NCI-H510A treated with DMSO at 0.1 percent for 48 hours (cell line): ENCODE measurements around the gene C7orf57.
"Not testable (repeated sequence)": the region's sequence is repeated elsewhere in the genome, so short reads cannot be mapped to it uniquely, and the experiment has no call there.

Experiments
- DNase-seq: peaks from one replicate; lab custom pipeline; 2025; lab: John Stamatoyannopoulos, UW

Gene C7orf57

DNA sequence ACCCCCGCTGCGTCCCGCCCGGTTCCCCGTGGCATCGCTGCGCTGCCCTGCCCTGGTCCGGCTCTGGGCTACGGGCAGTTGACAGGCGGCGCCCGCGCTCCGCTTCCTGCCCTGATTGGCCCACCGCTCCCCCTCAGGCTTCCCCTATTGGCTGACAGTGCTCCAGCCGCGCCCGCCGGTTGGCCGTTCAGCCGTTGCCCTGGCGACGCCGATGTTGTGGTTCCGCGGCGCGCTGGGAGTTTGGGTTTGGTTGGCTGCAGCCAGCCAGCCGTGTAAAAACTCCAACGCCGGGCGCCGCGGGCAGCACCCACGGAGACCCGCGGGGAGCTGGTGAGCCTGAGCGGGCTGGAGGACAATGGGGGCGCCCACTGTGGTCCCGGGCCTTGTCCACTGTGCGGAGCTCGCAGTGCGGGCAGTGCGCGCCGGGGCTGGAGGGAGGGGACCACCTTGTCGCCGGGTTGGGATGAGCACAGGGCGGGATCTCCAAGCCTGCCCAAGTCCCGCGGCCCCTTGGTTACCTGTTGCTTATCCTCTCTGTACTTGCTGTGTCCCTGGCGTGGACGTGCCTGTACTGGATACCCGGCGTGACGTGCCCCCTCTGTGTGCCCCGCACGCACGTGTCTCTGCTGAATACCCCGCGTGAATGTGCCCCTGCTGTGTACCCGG lies at the start of gene C7orf57:
TSS of gene C7orf57 (plus strand) at position 243 of the 666 bp plus-strand sequence. CDS start 766 bp downstream, outside the sequence.
- peak; percentile 75 for DNase-seq

DNA sequence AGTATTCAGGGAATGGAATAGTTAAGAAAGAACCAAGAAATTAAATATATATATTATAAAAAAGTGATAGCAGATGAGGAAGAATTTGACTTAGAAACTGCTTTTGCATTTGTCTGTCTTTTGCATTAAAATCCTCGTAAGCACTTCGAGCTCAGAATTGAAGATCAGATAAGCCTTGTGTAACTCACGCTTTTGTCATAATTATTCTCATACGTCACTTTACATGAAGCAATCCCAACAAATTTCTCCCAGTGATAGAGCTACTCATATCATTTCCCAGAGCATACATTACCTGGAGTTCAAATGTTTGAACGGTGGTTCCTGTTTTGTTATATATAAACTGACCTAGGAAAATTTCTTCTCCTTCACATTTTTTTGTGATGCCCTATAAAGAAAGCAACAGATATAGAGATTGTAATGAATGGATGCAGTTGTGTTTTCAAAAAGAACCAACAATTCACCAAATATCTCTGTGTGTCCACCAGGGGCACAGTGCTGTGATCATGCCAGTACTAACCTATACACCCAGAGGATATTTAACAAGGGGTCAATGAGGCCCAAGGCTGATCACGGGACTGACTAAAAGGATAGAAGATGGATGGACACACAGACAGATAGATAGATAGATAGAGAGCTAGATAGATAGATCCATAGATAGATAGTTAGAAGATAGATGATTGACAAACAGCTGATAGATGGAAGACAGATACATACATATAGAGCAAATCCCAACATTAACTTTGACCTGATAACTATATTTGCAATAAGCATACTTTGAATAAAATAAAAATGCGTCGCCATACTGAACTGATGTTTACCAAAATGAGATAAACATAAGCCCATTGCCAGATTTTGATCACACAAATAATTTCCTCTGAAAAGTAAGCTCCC lies 46.6 kb upstream of the C7orf57 start:
- DNase-seq, result no peak

DNA sequence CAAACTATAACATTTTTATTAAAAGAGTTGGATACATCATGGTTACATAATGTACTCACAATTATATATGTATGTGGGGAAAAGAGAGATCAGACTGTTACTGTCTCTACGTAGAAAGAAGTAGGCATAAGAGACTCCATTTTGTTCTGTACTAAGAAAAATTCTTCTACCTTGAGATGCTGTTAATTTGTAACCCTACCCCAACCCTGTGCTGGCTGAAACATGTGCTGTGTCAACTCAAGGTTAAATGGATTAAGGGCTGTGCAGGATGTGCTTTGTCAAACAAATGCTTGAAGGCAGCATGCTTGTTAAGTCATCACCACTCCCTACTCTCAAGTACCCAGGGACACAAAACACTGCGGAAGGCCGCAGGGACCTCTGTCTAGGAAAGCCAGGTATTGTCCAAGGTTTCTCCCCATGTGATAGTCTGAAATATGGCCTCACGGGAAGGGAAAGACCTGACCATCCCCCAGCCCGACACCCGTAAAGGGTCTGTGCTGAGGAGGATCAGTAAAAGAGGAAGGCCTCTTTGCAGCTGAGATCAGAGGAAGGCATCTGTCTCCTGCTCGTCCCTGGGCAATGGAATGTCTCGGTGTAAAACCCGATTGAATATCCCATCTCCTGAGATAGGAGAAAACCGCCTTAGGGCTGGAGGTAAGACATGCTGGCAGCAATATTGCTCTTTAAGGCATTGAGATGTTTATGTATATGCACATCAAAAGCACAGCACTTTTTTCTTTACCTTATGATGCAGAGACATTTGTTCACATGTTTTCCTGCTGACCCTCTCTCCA lies 45.5 kb upstream of the C7orf57 start:
- DNase-seq, result not testable (repeated sequence)

DNA sequence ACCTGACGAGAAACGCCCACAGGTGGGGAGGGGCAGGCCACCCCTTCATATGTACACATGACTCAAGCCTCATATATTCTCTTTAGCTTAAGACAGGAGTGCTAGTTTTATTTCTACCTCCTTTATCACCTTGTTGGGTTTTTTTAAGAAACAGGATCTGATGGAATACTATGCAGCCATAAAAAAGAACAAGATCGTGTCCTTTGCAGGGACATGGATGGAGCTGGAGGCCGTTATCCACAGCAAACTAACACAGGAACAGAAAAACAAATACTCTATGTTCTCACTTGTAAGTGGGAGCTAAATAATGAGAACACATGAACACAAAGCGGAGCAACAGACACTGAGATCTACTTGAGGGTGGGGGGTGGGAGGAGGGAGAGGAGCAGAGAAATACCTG lies 44.8 kb upstream of the C7orf57 start:
- DNase-seq, result no peak

DNA sequence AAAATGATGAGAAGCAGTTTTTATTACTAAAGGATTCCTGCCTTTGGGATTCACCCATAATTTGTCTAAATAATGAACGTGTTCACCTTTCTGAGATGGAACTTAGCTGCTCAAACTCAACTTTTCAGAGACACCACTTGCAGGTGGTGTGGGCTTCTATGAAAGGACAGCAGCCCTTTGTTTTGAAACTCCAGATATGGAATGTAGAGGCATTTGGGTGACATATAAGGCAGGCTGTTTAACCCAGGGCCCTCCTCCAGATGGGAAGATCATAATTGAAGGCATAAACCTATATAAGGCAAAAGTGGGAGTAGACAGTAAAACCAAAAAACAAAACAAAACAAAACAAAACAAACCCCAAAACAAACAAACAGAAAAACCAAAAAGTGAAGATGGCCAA lies 44.1 kb upstream of the C7orf57 start:
- no peak for DNase-seq

DNA sequence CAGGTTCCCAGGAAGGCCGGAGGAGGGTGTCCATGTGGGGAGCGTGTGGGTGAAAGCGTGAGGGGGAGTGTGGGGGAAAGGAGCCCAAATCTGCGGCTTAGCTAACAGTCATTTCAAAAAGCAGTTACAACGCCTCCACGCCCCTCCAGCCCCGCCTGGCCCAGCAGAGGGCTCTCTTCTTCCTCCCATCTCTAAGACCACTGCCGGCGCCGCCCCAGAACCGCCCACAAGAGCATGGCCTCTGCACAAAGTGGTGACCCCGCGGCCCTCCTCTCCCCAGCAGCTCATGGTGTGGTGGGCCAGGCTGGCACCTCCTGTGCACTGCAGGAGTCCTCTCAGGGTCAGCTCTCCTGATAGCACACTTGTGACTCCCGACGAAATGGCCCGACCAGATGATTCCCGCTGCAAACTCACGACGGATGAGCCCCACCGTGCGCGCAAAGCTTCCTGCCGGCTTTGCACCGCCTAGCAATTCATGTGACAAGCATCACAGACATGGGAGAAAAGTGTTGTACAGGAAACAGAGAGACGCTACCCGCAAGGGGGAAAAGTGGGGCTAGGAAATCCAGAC lies 43.5 kb upstream of the C7orf57 start:
- peak; percentile 63 for DNase-seq

DNA sequence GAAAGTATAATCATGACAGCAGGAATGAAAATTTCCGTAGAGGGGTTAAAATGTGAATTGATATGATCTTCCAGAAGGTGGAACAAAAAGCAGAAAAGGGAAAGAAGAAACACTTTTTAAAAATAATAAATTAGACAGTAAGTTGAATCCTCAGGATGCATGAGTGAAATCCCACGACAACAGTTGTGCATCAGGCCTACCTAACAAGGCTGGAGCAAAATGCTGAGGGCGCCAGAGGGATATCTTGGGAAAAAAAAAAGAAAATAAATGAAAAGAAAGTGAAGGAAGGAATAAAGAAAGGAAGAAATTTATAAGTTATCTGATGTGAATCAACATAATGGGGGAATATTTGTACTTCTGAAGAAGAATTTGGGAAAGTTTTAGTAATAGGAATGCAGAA lies 42.9 kb upstream of the C7orf57 start:
- DNase-seq, result no peak

DNA sequence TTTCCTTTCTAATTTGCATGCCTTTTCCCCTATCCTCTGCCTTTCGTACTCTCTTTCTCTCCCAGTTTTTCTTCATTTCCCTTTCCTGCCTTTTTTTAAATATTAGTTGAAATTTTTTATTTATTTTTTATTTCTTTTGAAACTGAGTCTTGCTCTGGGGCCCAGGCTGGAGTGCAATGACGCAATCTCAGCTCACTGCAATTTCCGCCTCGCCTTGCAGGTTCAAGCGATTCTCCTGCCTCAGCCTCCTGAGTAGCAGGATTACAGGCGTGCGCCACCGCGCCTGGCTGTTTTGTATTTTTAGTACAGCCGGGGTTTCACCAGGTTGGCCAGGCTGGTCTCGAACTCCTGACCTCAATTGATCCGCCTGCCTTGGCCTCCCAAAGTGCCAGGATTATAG lies 35.9 kb upstream of the C7orf57 start:
- DNase-seq, result no peak

DNA sequence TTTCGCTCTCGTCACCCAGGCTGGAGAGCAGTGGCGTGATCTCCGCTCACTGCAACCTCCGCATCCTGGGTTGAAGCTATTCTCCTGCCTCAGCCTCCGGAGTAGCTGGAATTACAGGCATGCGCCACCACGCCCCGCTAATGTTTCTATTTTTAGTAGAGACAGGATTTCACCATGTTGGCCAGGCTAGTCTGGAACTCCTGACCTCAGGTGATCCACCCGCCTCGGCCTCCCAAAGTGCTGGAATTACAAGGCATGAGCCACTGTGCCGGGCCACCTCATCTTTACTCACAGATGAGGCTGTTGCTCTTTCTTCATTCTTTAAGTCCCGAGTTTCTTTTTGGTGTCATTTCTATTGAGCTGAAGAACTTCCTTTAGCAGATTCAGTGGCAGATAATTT lies 35.2 kb upstream of the C7orf57 start:
- DNase-seq, result not testable (repeated sequence)

DNA sequence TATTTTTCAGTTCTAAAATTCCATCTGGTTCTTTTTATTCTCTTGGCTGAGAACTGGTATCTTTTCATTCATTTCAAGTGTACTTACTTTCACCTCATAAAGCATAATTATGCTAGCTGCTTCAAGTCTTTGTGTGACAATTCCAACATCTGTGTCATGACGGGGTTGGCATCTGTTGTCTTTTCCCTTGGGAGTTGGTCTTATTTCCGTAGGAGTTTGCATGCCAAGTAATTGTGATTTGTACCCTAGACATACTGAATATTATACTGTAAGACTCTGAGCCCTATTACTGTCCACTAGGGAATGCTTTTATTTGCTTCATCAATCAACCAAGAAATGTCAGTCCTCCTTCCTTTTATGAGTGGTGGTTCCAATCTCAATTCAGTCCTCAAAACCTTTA lies 31.3 kb upstream of the C7orf57 start:
- DNase-seq, result no peak

DNA sequence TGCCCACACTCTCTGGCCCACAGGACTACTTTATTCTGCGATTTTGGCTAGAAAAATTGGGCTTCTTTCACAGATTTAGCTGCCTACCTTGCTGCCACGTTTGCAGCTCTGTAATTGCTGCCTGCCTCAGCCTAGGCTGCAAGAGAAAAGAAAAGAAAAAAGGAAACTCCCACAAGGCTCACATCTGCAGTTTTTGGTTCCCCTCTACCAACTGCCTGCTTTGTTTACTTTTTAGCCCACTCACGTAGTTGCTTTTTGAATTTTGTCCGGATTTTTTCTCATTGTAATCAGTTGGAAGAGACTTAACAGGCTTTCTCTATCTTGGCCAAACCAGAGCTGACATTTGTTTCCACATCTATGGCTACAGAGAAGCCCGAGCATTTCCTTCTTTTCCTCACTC lies 30.7 kb upstream of the C7orf57 start:
- no peak for DNase-seq

DNA sequence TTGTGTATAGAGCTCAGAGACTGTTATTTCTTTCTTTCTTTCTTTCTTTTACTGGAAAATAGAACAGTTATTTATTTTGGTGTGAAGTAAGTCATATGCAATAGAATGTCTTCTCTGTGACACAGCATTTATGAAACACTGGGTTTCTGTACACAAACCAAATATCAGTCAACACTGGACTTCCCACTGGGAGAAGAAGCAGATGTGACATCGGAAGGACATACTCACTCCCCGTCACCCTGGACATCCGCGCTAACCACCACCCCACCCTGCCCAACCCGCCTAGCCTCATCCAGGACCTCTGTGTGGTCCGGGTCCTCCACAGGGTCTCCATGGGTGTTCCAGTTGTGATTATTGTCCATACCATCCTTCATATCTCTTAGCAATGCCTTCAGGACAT lies 28.5 kb upstream of the C7orf57 start:
- no peak for DNase-seq

DNA sequence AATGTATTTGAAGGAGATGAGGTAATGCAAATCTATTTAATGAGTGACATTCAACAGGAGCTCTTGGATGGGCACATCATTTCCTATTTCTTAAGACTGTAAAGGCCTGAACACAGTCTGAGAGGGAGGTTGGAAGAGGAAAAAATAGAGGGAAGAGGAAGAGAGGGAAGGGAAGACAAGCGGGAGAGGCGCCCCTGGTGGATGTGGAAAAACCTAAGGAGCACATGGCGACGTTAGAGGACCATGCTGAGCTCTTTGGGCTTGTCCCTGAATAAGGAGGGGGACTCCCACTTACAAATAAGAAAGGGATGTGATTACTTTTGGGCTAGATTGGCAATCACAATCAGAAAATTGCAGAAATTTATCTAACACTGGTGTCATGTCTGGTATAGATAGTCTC lies 26.1 kb upstream of the C7orf57 start:
- DNase-seq, result no peak

DNA sequence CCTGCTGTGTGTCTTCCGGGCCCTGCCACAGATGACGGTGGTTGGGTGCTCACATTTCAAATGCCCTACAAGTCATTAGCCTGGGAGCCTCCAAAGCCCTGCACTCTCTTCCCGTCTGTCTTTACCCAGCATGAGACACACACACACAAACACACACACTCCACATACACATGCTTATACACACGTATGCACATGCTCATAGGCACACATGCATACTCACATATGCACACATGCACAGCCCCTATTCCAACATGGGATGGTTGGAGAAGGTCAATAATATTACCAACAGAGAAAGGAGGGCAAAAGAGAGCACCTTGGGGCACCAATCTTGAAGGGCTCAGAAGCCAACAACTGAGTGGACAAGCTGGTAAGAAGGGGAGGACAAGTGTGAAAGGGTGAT lies 25.4 kb upstream of the C7orf57 start:
- DNase-seq, result no peak

DNA sequence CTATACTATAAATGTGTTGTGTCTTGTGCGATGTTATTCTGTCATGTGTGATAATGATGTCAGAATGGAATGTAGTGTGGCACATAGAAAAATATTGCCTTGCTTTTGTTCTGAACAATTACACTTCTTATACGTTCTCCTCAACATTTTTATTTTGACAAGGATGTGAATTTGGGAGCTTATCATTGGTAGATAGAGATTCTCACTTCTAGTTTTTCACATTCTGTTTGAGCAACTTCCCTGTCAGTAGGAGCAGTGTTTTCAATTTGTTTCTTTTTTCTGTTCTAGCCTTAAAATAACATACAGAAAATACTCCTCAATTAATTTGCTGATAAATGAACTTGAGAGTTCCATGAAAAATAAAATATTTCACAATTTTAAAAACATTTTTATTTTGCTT lies 24.0 kb upstream of the C7orf57 start:
- no peak for DNase-seq

DNA sequence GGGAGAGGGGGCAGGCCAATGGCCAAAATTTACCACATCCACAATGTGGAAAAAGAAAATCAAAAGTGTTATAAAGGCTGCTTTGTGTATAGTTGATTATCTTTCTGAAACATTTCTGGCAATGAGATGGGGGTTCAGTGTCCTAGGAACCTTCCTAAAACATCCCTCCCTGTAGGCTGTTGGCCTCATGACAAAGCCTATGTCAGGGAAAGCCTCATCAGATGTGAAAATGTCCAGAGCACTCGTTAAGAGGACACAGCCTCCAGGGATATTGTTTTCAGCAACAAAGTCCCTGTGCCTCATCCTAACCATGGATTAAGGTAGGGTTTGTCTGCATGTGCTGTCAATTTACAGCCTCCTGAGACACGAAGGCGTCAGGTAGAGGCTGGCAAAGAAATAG lies 23.4 kb upstream of the C7orf57 start:
- DNase-seq, result no peak

DNA sequence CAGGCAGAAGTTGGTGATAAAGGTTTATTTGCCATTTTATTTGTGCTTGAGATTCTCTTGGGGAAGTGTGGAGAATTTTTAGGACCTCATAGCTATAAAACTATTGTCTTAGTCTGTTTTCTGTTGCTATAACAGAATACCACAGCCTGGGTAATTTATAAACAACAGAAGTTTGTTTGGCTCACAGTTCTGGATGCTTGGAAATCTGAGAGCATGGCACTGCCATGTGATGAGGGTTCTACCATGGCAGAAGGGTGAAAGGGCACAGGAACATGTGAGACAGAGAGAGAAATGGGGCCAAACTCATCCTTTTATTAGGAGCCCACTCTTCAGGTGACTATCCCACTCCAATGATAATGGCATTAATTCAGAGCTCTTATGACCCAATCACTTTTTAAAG lies 18.7 kb upstream of the C7orf57 start:
- no peak for DNase-seq

DNA sequence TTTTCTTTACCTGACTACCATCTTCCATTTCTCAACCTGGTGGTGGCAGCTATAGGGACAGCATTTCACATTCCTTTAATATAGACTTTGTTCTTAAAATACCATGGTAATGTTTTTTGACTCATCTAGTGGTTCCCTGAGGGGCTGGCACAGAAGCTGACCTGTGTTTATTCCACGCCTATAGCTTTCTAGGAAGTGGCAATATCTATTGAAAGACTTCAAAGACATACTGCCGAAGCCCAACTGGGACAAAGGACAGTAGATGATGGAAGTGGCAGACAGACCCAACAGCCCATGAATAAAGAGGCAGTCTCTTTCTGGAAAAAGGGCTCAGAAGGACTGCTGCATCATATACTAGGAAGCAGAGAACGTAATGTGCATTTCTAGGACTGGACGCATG lies 17.7 kb upstream of the C7orf57 start:
- no peak for DNase-seq

DNA sequence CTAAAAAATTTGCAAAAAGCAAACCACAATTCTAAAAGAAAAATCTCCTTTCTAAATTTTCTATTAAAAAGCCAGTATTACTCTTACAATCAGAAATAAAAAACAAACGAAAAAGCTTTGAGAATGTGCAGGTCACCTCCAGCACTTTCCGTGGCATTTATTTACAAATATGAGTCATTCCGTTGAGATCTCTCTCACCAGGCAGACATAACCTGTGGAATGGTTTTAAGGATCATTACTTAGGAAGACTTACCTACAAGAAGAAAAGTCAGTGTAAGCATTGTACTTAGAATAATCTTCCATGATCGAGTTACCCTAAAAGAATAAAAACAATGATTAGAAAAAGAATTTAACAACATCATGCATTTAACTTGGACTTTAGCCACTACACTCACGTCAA lies 9.7 kb upstream of the C7orf57 start:
- no peak for DNase-seq

DNA sequence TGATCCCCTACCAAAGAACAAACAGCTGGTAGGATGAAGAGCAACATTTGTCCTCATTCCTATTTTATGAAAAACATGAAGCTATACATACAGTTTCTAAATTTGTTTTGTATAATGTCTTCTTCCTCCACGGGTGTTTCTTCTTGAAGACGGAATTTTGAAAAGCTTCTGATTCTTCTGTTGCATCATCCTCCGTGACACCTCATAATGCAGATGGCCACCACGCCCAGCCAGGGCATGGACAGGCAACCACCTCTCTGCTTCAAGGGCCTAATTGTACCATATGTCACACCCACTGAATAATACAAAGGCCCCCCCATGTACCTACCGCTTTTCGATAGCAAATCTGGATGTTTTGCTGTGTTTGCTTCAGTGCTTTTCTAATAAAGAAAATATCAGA lies 6.4 kb upstream of the C7orf57 start, which contains the start of gene SUN3:
TSS of gene SUN3 (minus strand) at position 170 of the 400 bp plus-strand sequence. CDS start at position 1, 169 bp downstream.
- DNase-seq, result no peak

DNA sequence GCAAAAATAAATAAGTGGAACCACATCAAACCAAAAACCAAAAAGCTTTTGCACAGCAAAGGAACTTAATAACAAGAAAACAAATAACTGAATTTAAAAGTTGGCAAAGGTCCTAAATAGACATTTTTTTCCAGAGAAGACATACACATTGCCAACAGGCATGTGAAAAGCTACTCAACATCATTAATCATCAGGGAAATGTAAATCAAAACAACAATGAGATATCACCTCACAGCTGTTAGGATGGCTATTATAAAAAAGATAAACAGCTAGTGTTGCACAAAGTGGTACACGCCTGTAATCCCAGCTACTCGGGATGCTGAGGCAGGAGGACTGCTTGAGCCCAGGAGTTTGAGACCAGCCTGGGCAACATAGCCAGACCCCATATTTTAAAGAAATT lies 4.2 kb upstream of the C7orf57 start:
- DNase-seq, result no peak

DNA sequence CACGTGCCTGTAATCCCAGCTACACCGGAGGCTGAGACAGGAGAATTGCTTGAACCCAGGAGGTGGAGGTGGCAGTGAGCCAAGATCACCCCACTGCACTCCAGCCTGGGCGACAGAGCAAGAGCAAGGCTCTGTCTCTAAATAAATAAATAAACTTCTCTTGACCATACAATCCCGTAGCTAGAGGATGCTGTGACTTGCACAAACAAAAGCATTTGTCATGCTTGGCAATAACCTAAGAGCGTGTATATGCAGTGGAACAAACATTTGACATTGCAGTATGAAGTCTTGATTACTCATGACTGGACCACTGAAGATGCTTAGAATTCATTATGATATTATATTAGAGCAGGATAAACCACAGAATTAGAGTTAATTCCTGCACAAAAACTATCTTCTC lies 1.4 kb upstream of the C7orf57 start:
- no peak for DNase-seq
